Body of pancreas (tissue), 4 donors: Measurements from ENCODE around the gene MOAP1. TPM values are rescaled to one million over a fixed set of nuclear protein-coding genes. Genes with fewer than 3 reads are reported as not detected.
"Not testable (repeated sequence)": the region's sequence is repeated elsewhere in the genome, so short reads cannot be mapped to it uniquely, and the experiment has no call there.

Experiments used
- ATAC-seq: fragments of 150-250 bp; one replicate; pipeline ENCODE4 v1.9.1; 2016
- DNase-seq, 4 donors: peaks; one replicate each; pipeline ENCODE4 v3.0.0-alpha.2; 2019
- H3K27ac ChIP-seq, 4 donors: fragments of 200-600 bp; sonication (generic); 1 replicate in 3 of 4; 2 replicates in 1 of 4; pipeline versions ENCODE4 v1.5.1 to v1.6.1; 2016 to 2019; ENCODE audit warnings: mild to moderate bottlenecking in 1 of 4, mixed read lengths in 1 of 4, moderate library complexity in 1 of 4
- H3K27me3 ChIP-seq, 2 donors: fragments of 200-600 bp; sonication (generic); one replicate each; pipeline ENCODE4 v1.6.0; 2016; ENCODE audit warnings: mild to moderate bottlenecking in 1 of 2
- H3K36me3 ChIP-seq, 2 donors: fragments of 200-600 bp; sonication (generic); replicated peaks in 1 of 2; 2 replicates each; pipeline ENCODE4 v1.5.1; 2016; ENCODE audit warnings: low read depth in 2 of 2; ENCODE audit not compliant: insufficient read depth in 1 of 2
- H3K4me1 ChIP-seq: fragments of 200-600 bp; sonication (generic); one replicate; pipeline ENCODE4 v1.6.0; 2016
- H3K4me3 ChIP-seq, 2 donors: fragments of 200-600 bp; sonication (generic); 1 replicate in 1 of 2; 2 replicates in 1 of 2; pipeline ENCODE4 v1.5.1; 2016 to 2019
- H3K9me3 ChIP-seq, 3 donors: fragments of 200-600 bp; sonication (generic); 1 replicate in 2 of 3; 2 replicates in 1 of 3; pipeline ENCODE4 v1.5.1; 2016
- POLR2A ChIP-seq, 3 donors: fragments of 450-650 bp; IDR thresholded peaks; one replicate each; pipeline ENCODE4 v1.6.1; 2016; ENCODE audit warnings: antibody characterized with exemption in 3 of 3, mild to moderate bottlenecking in 2 of 3
- WGBS, 2 donors: methylation state at CpG; one replicate each; pipeline ENCODE4 v1.1.5; 2017; 5-methylcytosine and 5-hydroxymethylcytosine counted together
- intact Hi-C: fragments of 100-400 bp; cut with DNase I; formaldehyde crosslinking; loops from one replicate; pipeline ENCODE4 v1.15.1; 2023
- total RNA-seq, 2 donors: library from RNA; depleted of rRNA; stranded (reverse); fragments of >200 nt; gene quantifications; one replicate each; pipeline ENCODE4 v1.1.0, GENCODE V29; 2016
- TF ChIP-seq, protein P1 (sequence below), 7 experiments: fragments of 450-650 bp in 4 of 7; fragments of 200-600 bp in 3 of 7; sonication (generic) in 3 of 7; IDR thresholded peaks; one replicate each; pipeline ENCODE4 v1.5.1; 2016 to 2019; ENCODE audit warnings: antibody characterized with exemption in 7 of 7

Gene MOAP1
- total RNA-seq, 2 donors from 2014 or later = 10.2 to 17.9 TPM

- 56 to 65% methylated on average over 5 of the region's 5 CpGs for WGBS, 2 donors
- Histone ChIP-seq H3K4me1 (peaks cover 11% of the 10 kb centered on the region), H3K36me3 (no peaks in the 10 kb centered on the region), H3K27me3 (no peaks in the 10 kb centered on the region), H3K27ac (no peak overlapping the region), H3K9me3 (no peaks in the 10 kb centered on the region), H3K4me3 (no peak overlapping the region)
- intact Hi-C loops = no loop called here
- ATAC-seq = no peak
- no peak for DNase-seq
- TF ChIP-seq, protein P1, sequence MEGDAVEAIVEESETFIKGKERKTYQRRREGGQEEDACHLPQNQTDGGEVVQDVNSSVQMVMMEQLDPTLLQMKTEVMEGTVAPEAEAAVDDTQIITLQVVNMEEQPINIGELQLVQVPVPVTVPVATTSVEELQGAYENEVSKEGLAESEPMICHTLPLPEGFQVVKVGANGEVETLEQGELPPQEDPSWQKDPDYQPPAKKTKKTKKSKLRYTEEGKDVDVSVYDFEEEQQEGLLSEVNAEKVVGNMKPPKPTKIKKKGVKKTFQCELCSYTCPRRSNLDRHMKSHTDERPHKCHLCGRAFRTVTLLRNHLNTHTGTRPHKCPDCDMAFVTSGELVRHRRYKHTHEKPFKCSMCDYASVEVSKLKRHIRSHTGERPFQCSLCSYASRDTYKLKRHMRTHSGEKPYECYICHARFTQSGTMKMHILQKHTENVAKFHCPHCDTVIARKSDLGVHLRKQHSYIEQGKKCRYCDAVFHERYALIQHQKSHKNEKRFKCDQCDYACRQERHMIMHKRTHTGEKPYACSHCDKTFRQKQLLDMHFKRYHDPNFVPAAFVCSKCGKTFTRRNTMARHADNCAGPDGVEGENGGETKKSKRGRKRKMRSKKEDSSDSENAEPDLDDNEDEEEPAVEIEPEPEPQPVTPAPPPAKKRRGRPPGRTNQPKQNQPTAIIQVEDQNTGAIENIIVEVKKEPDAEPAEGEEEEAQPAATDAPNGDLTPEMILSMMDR (IDR thresholded peaks at IDR 0.05) = no peak
- no peak for TF ChIP-seq POLR2A (IDR thresholded peaks at IDR 0.05)
These were observed 21.1 kb downstream of the MOAP1 start for GRCh38 chr14:93163564-93163963.

- H3K9me3 ChIP-seq = no peaks in the 10 kb centered on the region
- H3K27ac ChIP-seq = no peak overlapping the region
- ATAC-seq = no peak
- H3K4me1 ChIP-seq = peaks cover 11% of the 10 kb centered on the region
- TF ChIP-seq, protein P1 (IDR thresholded peaks at IDR 0.05) = no peak
- no peak for TF ChIP-seq POLR2A (IDR thresholded peaks at IDR 0.05)
- no peak for DNase-seq
- WGBS, 2 donors = 77 to 81% methylated on average over 4 of the region's 4 CpGs
- H3K36me3 ChIP-seq = no peaks in the 10 kb centered on the region
- H3K4me3 ChIP-seq = no peak overlapping the region
- intact Hi-C loops = no loop called here
- no peaks in the 10 kb centered on the region for H3K27me3 ChIP-seq
These were observed 23.2 kb downstream of the MOAP1 start for GRCh38 chr14:93161411-93161940.

DNA sequence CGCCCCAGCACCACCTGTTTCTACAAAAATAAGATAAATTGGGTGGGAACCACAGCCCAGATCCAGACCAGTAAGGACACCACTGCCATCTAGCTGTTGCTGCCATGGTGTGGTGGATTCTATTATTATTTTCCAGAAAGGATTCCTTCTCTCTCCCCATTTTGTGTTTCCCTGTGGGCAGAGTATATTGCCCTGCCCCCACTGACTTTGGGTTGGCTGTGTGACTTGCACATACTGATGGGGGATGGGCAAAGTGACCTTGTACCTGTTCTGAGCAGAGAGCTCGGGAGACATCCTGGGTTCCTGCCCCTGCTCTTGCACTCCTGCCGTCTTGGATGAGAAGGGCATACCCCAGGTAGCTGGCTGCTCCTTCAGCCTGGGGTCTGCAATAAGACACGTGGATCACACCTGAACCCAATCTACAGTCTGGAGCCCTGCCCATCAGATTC lies 24.3 kb downstream of the MOAP1 start:
- peaks cover 6% of the 10 kb centered on the region for H3K4me1 ChIP-seq
- ATAC-seq (peak; percentile 74), DNase-seq (peak; percentile 22 to 55 (median 41))
- no peaks in the 10 kb centered on the region for H3K36me3 ChIP-seq
- H3K4me3 ChIP-seq = no peak overlapping the region
- H3K27ac ChIP-seq = no peak overlapping the region
- 8 to 29% methylated on average over 4 of the region's 4 CpGs for WGBS, 2 donors
- no peaks in the 10 kb centered on the region for H3K27me3 ChIP-seq
- intact Hi-C loops = no loop called here
- no peak for TF ChIP-seq POLR2A (IDR thresholded peaks at IDR 0.05)
- TF ChIP-seq, protein P1 (IDR thresholded peaks at IDR 0.05) = peak; percentile 34 to 57 (median 47)
- no peaks in the 10 kb centered on the region for H3K9me3 ChIP-seq

- ATAC-seq = peak; percentile 22
- H3K36me3 ChIP-seq, intact Hi-C loops, H3K9me3 ChIP-seq, H3K27ac ChIP-seq, H3K4me1 ChIP-seq, H3K27me3 ChIP-seq, H3K4me3 ChIP-seq, DNase-seq: not testable (repeated sequence)
- WGBS, 2 donors = 46 to 54% methylated on average over 5 of the region's 5 CpGs
These were observed 24.9 kb downstream of the MOAP1 start for GRCh38 chr14:93159625-93160352.

- ATAC-seq, intact Hi-C loops: not testable (repeated sequence)
- 86 to 89% methylated on average over 7 of the region's 7 CpGs for WGBS, 2 donors
These were observed 26.3 kb downstream of the MOAP1 start for GRCh38 chr14:93158349-93158748.

More at GRCh38 chr14:93158349-93158748, 26.3 kb downstream of the MOAP1 start:
- H3K9me3 ChIP-seq, H3K27me3 ChIP-seq, H3K4me3 ChIP-seq, H3K4me1 ChIP-seq, H3K27ac ChIP-seq, H3K36me3 ChIP-seq, DNase-seq: not testable (repeated sequence)
